Hematopoietic multipotent progenitor cell treated with erythropoietin and hydrocortisone succinate and interleukin-3 and kit ligand, for 15 days (in vitro differentiated cells): ENCODE measurements around the gene TUBB8.
A peak's percentile ranks its signal among the peaks of the same experiment; 100 is the strongest.
"Not testable (repeated sequence)": the region's sequence is repeated elsewhere in the genome, so short reads cannot be mapped to it uniquely, and the experiment has no call there.

Experiments used
- DNase-seq: peaks from one replicate; pipeline ENCODE4 v3.0.0-alpha.2; 2015; ENCODE audit warnings: low spot score

Gene TUBB8

GRCh38 chr10:48996-49395 is at the start of gene TUBB8:
Gene TUBB8 (minus strand): TSS chr10:49296. CDS start chr10:49238, 58 bp downstream.
- no peak for DNase-seq

- DNase-seq: no peak
Measured at GRCh38 chr10:96466-96865, 47.4 kb upstream of the TUBB8 start.

GRCh38 chr10:95356-96115 is 46.4 kb upstream of the TUBB8 start:
- no peak for DNase-seq

GRCh38 chr10:94613-95012 is 45.5 kb upstream of the TUBB8 start:
- DNase-seq: no peak

- no peak for DNase-seq
Measured at GRCh38 chr10:92846-93245, 43.8 kb upstream of the TUBB8 start.

GRCh38 chr10:92153-92552 is 43.1 kb upstream of the TUBB8 start:
- DNase-seq: no peak

GRCh38 chr10:91313-91712 is 42.2 kb upstream of the TUBB8 start:
- DNase-seq: no peak

GRCh38 chr10:90161-90560 is 41.1 kb upstream of the TUBB8 start:
- no peak for DNase-seq

GRCh38 chr10:89248-89647 is 40.2 kb upstream of the TUBB8 start:
- DNase-seq: no peak

GRCh38 chr10:88253-88652 is 39.2 kb upstream of the TUBB8 start:
- no peak for DNase-seq

- DNase-seq: no peak
Measured at GRCh38 chr10:87177-88080, 38.3 kb upstream of the TUBB8 start.

- no peak for DNase-seq
Measured at GRCh38 chr10:86031-86430, 36.9 kb upstream of the TUBB8 start.

GRCh38 chr10:85044-85443 is 35.9 kb upstream of the TUBB8 start:
- no peak for DNase-seq

- DNase-seq: no peak
Measured at GRCh38 chr10:83930-84530, 34.9 kb upstream of the TUBB8 start.

- no peak for DNase-seq
Measured at GRCh38 chr10:80477-81105, 31.5 kb upstream of the TUBB8 start.

GRCh38 chr10:79532-80215 is 30.6 kb upstream of the TUBB8 start:
- no peak for DNase-seq

GRCh38 chr10:78556-78955 is 29.5 kb upstream of the TUBB8 start:
- DNase-seq: no peak

GRCh38 chr10:74266-74621 is 25.1 kb upstream of the TUBB8 start:
- not testable (repeated sequence) for DNase-seq

- peak; percentile 16 for DNase-seq
Measured at GRCh38 chr10:73543-74265, 24.6 kb upstream of the TUBB8 start.

- DNase-seq: not testable (repeated sequence)
Measured at GRCh38 chr10:68156-68555, 19.1 kb upstream of the TUBB8 start.

GRCh38 chr10:49926-50325 is 830 bp upstream of the TUBB8 start:
- DNase-seq: not testable (repeated sequence)
